GM12878 (cell line): ENCODE measurements around the gene MGRN1.

Source experiments
- ATF3 ChIP-seq: IDR thresholded peaks from 2 replicates; pipeline ENCODE4 v1.6.1; 2011; ENCODE audit warnings: low read depth, mild to moderate bottlenecking, low read length, moderate library complexity, borderline replicate concordance; ENCODE audit errors: extremely low read depth
- CBX5 ChIP-seq: sonication (generic); IDR thresholded peaks from 2 replicates; pipeline ENCODE4 v1.6.1; 2016; ENCODE audit warnings: low read depth, moderate library complexity, mild to moderate bottlenecking, inconsistent platforms
- CEBPB ChIP-seq, 2 experiments: fragments of 150-350 bp in 1 of 2; IDR thresholded peaks; 2 replicates each; pipeline ENCODE4 v1.6.1; 2012 to 2014; ENCODE audit warnings: low read depth in 2 of 2, low read length in 2 of 2, borderline replicate concordance in 1 of 2, inconsistent platforms in 1 of 2
- MYC ChIP-seq: IDR thresholded peaks from 2 replicates; pipeline ENCODE4 v1.6.1; 2011; ENCODE audit warnings: mild to moderate bottlenecking, low read length, moderate library complexity, inconsistent platforms; ENCODE audit not compliant: insufficient read depth, insufficient replicate concordance, insufficient read length, severe bottlenecking
- NFIC ChIP-seq: IDR thresholded peaks from 2 replicates; pipeline ENCODE4 v1.6.1; 2012; ENCODE audit warnings: low read depth, mild to moderate bottlenecking, inconsistent platforms, low read length, moderate library complexity
- NFYB ChIP-seq: IDR thresholded peaks from 2 replicates; pipeline ENCODE4 v1.6.1; 2011; ENCODE audit warnings: low read depth, mild to moderate bottlenecking, low read length, improper control_type of control experiment, moderate library complexity; ENCODE audit not compliant: insufficient read depth
- POLR2AphosphoS5 ChIP-seq: IDR thresholded peaks from 2 replicates; pipeline ENCODE4 v1.6.1; 2011; ENCODE audit warnings: mild to moderate bottlenecking, low read length, inconsistent platforms
- RFX5 ChIP-seq: IDR thresholded peaks from 2 replicates; pipeline ENCODE4 v1.6.1; 2011; ENCODE audit warnings: low read depth, low read length, improper control_type of control experiment
- TARDBP ChIP-seq: IDR thresholded peaks from 2 replicates; pipeline ENCODE4 v1.6.1; 2016; ENCODE audit warnings: borderline replicate concordance
- TF ChIP-seq, protein P1 (sequence below), 3 experiments: IDR thresholded peaks in 2 of 3; conservative IDR thresholded peaks in 1 of 3; 2 replicates each; pipeline ENCODE4 v1.5.1; 2011; ENCODE audit warnings: low read depth in 3 of 3, low read length in 3 of 3, mild to moderate bottlenecking in 3 of 3, control low read depth in 2 of 3, moderate library complexity in 2 of 3, inconsistent platforms in 1 of 3, mixed read lengths in 1 of 3; ENCODE audit not compliant: control insufficient read depth in 2 of 3, insufficient read depth in 1 of 3; ENCODE audit errors: extremely low read depth in 1 of 3

GRCh38 chr16:4682616-4683254 lies 58.1 kb downstream of the MGRN1 start:
- TF ChIP-seq NFYB (no peak), NFIC (no peak), CBX5 (no peak), MYC (no peak), POLR2AphosphoS5 (no peak), ATF3 (no peak), CEBPB (IDR thresholded peaks at IDR 0.05; ENCODE audit: borderline replicate concordance in 1 of 2, low read depth in 2 of 2, low read length in 2 of 2) (no peak), TARDBP (no peak), RFX5 (no peak)
- TF ChIP-seq, protein P1, sequence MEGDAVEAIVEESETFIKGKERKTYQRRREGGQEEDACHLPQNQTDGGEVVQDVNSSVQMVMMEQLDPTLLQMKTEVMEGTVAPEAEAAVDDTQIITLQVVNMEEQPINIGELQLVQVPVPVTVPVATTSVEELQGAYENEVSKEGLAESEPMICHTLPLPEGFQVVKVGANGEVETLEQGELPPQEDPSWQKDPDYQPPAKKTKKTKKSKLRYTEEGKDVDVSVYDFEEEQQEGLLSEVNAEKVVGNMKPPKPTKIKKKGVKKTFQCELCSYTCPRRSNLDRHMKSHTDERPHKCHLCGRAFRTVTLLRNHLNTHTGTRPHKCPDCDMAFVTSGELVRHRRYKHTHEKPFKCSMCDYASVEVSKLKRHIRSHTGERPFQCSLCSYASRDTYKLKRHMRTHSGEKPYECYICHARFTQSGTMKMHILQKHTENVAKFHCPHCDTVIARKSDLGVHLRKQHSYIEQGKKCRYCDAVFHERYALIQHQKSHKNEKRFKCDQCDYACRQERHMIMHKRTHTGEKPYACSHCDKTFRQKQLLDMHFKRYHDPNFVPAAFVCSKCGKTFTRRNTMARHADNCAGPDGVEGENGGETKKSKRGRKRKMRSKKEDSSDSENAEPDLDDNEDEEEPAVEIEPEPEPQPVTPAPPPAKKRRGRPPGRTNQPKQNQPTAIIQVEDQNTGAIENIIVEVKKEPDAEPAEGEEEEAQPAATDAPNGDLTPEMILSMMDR (IDR thresholded peaks at IDR 0.05 in 2 of 3, conservative IDR thresholded peaks at IDR 0.05 in 1 of 3; ENCODE audit: control insufficient read depth in 2 of 3, extremely low read depth in 1 of 3, insufficient read depth in 1 of 3, low read depth in 3 of 3, low read length in 3 of 3): 0 out of 6 replicates have a peak, but pooled peaks of 1 of the 3 experiments have one; percentile 14
